GM12878 (cell line): ENCODE measurements around the gene NR1D1.

ENCODE experiments used
- CTCF ChIP-seq, 3 experiments: IDR thresholded peaks in 2 of 3; conservative IDR thresholded peaks in 1 of 3; 2 replicates each; pipeline ENCODE4 v1.5.1; 2011; ENCODE audit warnings: low read depth in 3 of 3, low read length in 3 of 3, mild to moderate bottlenecking in 3 of 3, control low read depth in 2 of 3, moderate library complexity in 2 of 3, inconsistent platforms in 1 of 3, mixed read lengths in 1 of 3; ENCODE audit not compliant: control insufficient read depth in 2 of 3, insufficient read depth in 1 of 3; ENCODE audit errors: extremely low read depth in 1 of 3
- HSF1 ChIP-seq: fragments of 150-350 bp; IDR thresholded peaks from 2 replicates; pipeline ENCODE4 v1.6.1; 2014; ENCODE audit warnings: mild to moderate bottlenecking, low read depth, low read length
- RAD51 ChIP-seq: fragments of 450-650 bp; IDR thresholded peaks from 2 replicates; pipeline ENCODE4 v1.6.1; 2016; ENCODE audit warnings: moderate library complexity, mild to moderate bottlenecking, inconsistent platforms
- SMC3 ChIP-seq: IDR thresholded peaks from 2 replicates; pipeline ENCODE4 v1.6.1; 2011; ENCODE audit warnings: low read length, improper control_type of control experiment, borderline replicate concordance
- USF2 ChIP-seq: IDR thresholded peaks from 2 replicates; pipeline ENCODE4 v1.6.1; 2011; ENCODE audit warnings: low read depth, low read length, improper control_type of control experiment, borderline replicate concordance

- TF ChIP-seq HSF1 (no peak), CTCF (IDR thresholded peaks at IDR 0.05 in 2 of 3, conservative IDR thresholded peaks at IDR 0.05 in 1 of 3; ENCODE audit: control insufficient read depth in 2 of 3, extremely low read depth in 1 of 3, insufficient read depth in 1 of 3, low read depth in 3 of 3, low read length in 3 of 3) (no peak), RAD51 (no peak), USF2 (no peak), SMC3 (no peak)
Measured at GRCh38 chr17:40070709-40071312, 29.6 kb downstream of the NR1D1 start.
